ENCODE measurements around the gene KLHL3. TPM values are rescaled to one million over a fixed set of nuclear protein-coding genes. Genes with fewer than 3 reads are reported as not detected.

The KLHL3 gene
- polyA plus RNA-seq, 1 experiment: 2.2 TPM

- TF ChIP-seq CTCF (IDR thresholded peaks at IDR 0.05; ENCODE audit: low read depth, low read length): no peak
- DNase-seq (ENCODE audit: low read depth, low spot score): no peak
- CTCF ChIA-PET: interaction anchor here (2.0 kb wide), 2 partner anchors 39 to 43 kb away, joined by 11 to 19 read pairs; no protein-coding TSS in a partner anchor
- Histone ChIP-seq H3K27me3 (ENCODE audit: control insufficient read depth, insufficient read depth, low read length) (no peaks in the 10 kb centered on the region), H3K4me3 (ENCODE audit: low read depth, low read length) (no peak overlapping the region), H3K9me3 (ENCODE audit: control insufficient read depth, insufficient read depth, low read length) (no peaks in the 10 kb centered on the region), H3K27ac (ENCODE audit: low read depth, low read length) (no peak overlapping the region)
- POLR2A ChIA-PET: no interaction called here
Observed at GRCh38 chr5:137699336-137700281, 36.3 kb downstream of the KLHL3 start.

GRCh38 chr5:137696481-137696880 is 39.4 kb downstream of the KLHL3 start:
- Histone ChIP-seq H3K4me3 (ENCODE audit: low read depth, low read length) (no peak overlapping the region), H3K27me3 (ENCODE audit: control insufficient read depth, insufficient read depth, low read length) (no peaks in the 10 kb centered on the region), H3K9me3 (ENCODE audit: control insufficient read depth, insufficient read depth, low read length) (no peaks in the 10 kb centered on the region), H3K27ac (ENCODE audit: low read depth, low read length) (no peak overlapping the region)
- TF ChIP-seq CTCF (IDR thresholded peaks at IDR 0.05; ENCODE audit: low read depth, low read length): no peak
- no peak for DNase-seq (ENCODE audit: low read depth, low spot score)
- CTCF ChIA-PET: interaction anchor here (1.2 kb wide), 1 partner anchor 36 kb away, joined by 3 read pairs; no protein-coding TSS in a partner anchor
- POLR2A ChIA-PET: no interaction called here

- TF ChIP-seq CTCF (IDR thresholded peaks at IDR 0.05; ENCODE audit: low read depth, low read length): peak; percentile 21
- no peak overlapping the region for H3K27ac ChIP-seq (ENCODE audit: low read depth, low read length)
- no peak overlapping the region for H3K4me3 ChIP-seq (ENCODE audit: low read depth, low read length)
- ChIA-PET POLR2A (no interaction called here), CTCF (interaction anchor here (1.2 to 2.0 kb wide), 2 partner anchors 35 kb away, joined by 3 to 5 read pairs; no protein-coding TSS in a partner anchor)
- no peaks in the 10 kb centered on the region for H3K9me3 ChIP-seq (ENCODE audit: control insufficient read depth, insufficient read depth, low read length)
- no peaks in the 10 kb centered on the region for H3K27me3 ChIP-seq (ENCODE audit: control insufficient read depth, insufficient read depth, low read length)
- DNase-seq (ENCODE audit: low read depth, low spot score): no peak
Observed at GRCh38 chr5:137695651-137696428, 40.0 kb downstream of the KLHL3 start.

- H3K27ac ChIP-seq (ENCODE audit: low read depth, low read length): no peak overlapping the region
- ChIA-PET CTCF (interaction anchor here (0.5 to 2.0 kb wide), 2 partner anchors 32 to 33 kb away, joined by 3 to 5 read pairs; no protein-coding TSS in a partner anchor), POLR2A (no interaction called here)
- no peak overlapping the region for H3K4me3 ChIP-seq (ENCODE audit: low read depth, low read length)
- no peaks in the 10 kb centered on the region for H3K9me3 ChIP-seq (ENCODE audit: control insufficient read depth, insufficient read depth, low read length)
- no peak for DNase-seq (ENCODE audit: low read depth, low spot score)
- no peak for TF ChIP-seq CTCF (IDR thresholded peaks at IDR 0.05; ENCODE audit: low read depth, low read length)
- H3K27me3 ChIP-seq (ENCODE audit: control insufficient read depth, insufficient read depth, low read length): no peaks in the 10 kb centered on the region
Observed at GRCh38 chr5:137693951-137694721, 41.8 kb downstream of the KLHL3 start.
